Measurements from ENCODE around the gene NAPSA. TPM values are rescaled to one million over a fixed set of nuclear protein-coding genes. Genes with fewer than 3 reads are reported as not detected.
A peak's percentile ranks its signal among the peaks of the same experiment; 100 is the strongest.

NAPSA gene
- total RNA-seq, 2 donors from 2014 or later: 0.85 to 5.0 TPM

GRCh38 chr19:50311723-50312635 lies 53.5 kb downstream of the NAPSA start:
- H3K4me1 ChIP-seq (replicated peaks): no peaks in the 10 kb centered on the region
- no peaks in the 10 kb centered on the region for H3K9me3 ChIP-seq
- H3K4me3 ChIP-seq: peak overlapping the region in 1 of 2 donors; percentile 18
- no peak for TF ChIP-seq CTCF (IDR thresholded peaks at IDR 0.05)
- TF ChIP-seq POLR2AphosphoS5 (IDR thresholded peaks at IDR 0.05): peak; percentile 33
- no peaks in the 10 kb centered on the region for H3K36me3 ChIP-seq
- no peak overlapping the region for H3K27ac ChIP-seq
- intact Hi-C loops (cut with DNase I): no loop called here
- 3% methylated on average over 38 of the region's 42 CpGs for WGBS
- H3K27me3 ChIP-seq (replicated peaks; ENCODE audit: insufficient read depth): peaks cover 3% of the 10 kb centered on the region
- DNase-seq (ENCODE audit: low spot score): no peak

GRCh38 chr19:50310759-50311465 lies 54.5 kb downstream of the NAPSA start:
- intact Hi-C loops (cut with DNase I): no loop called here
- H3K4me1 ChIP-seq (replicated peaks): no peaks in the 10 kb centered on the region
- H3K4me3 ChIP-seq: no peak overlapping the region
- no peaks in the 10 kb centered on the region for H3K9me3 ChIP-seq
- no peak for DNase-seq (ENCODE audit: low spot score)
- TF ChIP-seq POLR2AphosphoS5 (IDR thresholded peaks at IDR 0.05): no peak
- TF ChIP-seq CTCF (IDR thresholded peaks at IDR 0.05): no peak
- no peak for TF ChIP-seq POLR2A (IDR thresholded peaks at IDR 0.05)
- H3K36me3 ChIP-seq: no peaks in the 10 kb centered on the region
- no peak overlapping the region for H3K27ac ChIP-seq
- peaks cover 3% of the 10 kb centered on the region for H3K27me3 ChIP-seq (replicated peaks; ENCODE audit: insufficient read depth)
- 39% methylated on average over 10 of the region's 10 CpGs for WGBS

GRCh38 chr19:50309396-50310125 lies 55.9 kb downstream of the NAPSA start:
- 59% methylated on average over 16 of the region's 16 CpGs for WGBS
- H3K27ac ChIP-seq: no peak overlapping the region
- H3K9me3 ChIP-seq: no peaks in the 10 kb centered on the region
- no peaks in the 10 kb centered on the region for H3K4me1 ChIP-seq (replicated peaks)
- intact Hi-C loops (cut with DNase I): no loop called here
- peaks cover 3% of the 10 kb centered on the region for H3K27me3 ChIP-seq (replicated peaks; ENCODE audit: insufficient read depth)
- H3K4me3 ChIP-seq: no peak overlapping the region
- H3K36me3 ChIP-seq: no peaks in the 10 kb centered on the region
- TF ChIP-seq CTCF (IDR thresholded peaks at IDR 0.05) (no peak), POLR2AphosphoS5 (IDR thresholded peaks at IDR 0.05) (no peak), POLR2A (IDR thresholded peaks at IDR 0.05) (no peak)
- DNase-seq (ENCODE audit: low spot score): no peak

DNA sequence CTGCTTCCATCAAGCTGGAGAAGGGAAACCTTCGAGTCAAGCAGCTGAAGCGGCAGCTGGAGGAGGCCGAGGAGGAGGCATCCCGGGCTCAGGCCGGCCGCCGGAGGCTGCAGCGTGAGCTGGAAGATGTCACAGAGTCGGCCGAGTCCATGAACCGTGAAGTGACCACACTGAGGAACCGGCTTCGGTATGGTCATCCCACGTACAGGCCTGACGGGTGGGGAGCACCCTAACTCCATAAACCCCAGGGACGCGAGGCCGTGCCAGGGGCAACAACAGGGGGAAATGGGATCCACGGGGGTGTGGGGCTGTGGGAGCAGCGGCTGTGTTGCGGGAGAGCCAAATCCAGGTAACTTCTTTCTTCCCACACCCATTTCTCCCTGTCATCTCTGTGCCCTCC lies 56.4 kb downstream of the NAPSA start:
- intact Hi-C loops (cut with DNase I): no loop called here
- WGBS: 88% methylated on average over 21 of the region's 21 CpGs
- H3K27ac ChIP-seq: no peak overlapping the region
- peaks cover 3% of the 10 kb centered on the region for H3K27me3 ChIP-seq (replicated peaks; ENCODE audit: insufficient read depth)
- no peaks in the 10 kb centered on the region for H3K36me3 ChIP-seq
- DNase-seq (ENCODE audit: low spot score): no peak
- no peak overlapping the region for H3K4me3 ChIP-seq
- TF ChIP-seq POLR2A (IDR thresholded peaks at IDR 0.05) (no peak), CTCF (IDR thresholded peaks at IDR 0.05) (no peak), POLR2AphosphoS5 (IDR thresholded peaks at IDR 0.05) (no peak)
- H3K4me1 ChIP-seq (replicated peaks): no peaks in the 10 kb centered on the region
- H3K9me3 ChIP-seq: no peaks in the 10 kb centered on the region

Other genes with a start within 250 kb of the NAPSA start
- gene IZUMO2, start 202.4 kb downstream of the NAPSA start, total RNA-seq: 1 to 10 TPM in 1 of 2 donors, not detected in 1; 1.1 TPM
- 10 to 100 TPM; 27.0 to 31.5 TPM for gene MYH14, start 162.0 kb downstream of the NAPSA start, total RNA-seq
- 10 to 100 TPM in 1 of 2 donors, 1 to 10 TPM in 1; 3.6 to 10.6 TPM for gene KCNC3, start 36.3 kb downstream of the NAPSA start, total RNA-seq
- 100 to 1,000 TPM; 110 to 129 TPM for gene NR1H2, start 10.8 kb upstream of the NAPSA start, total RNA-seq
- 10 to 100 TPM; 15.6 to 35.7 TPM for gene POLD1, start 18.7 kb upstream of the NAPSA start, total RNA-seq
- not detected for gene SPIB, start 53.3 kb upstream of the NAPSA start, total RNA-seq
- gene MYBPC2, start 67.3 kb upstream of the NAPSA start, total RNA-seq: under 1 TPM; 0.09 to 0.34 TPM
- gene EMC10, start 110.9 kb upstream of the NAPSA start, total RNA-seq: 100 to 1,000 TPM; 135 to 286 TPM
- 10 to 100 TPM in 1 of 2 donors, 1 to 10 TPM in 1; 5.9 to 16.8 TPM for gene GARIN5A, start 111.2 kb upstream of the NAPSA start, total RNA-seq
- gene JOSD2, start 145.6 kb upstream of the NAPSA start, total RNA-seq: 10 to 100 TPM; 29.4 to 31.7 TPM
- not detected for gene ASPDH, start 148.3 kb upstream of the NAPSA start, total RNA-seq
- gene LRRC4B, start 202.8 kb upstream of the NAPSA start, total RNA-seq: 1 to 10 TPM; 5.6 to 7.9 TPM

All from prostate gland (tissue), 2 donors.